K562 (cell line): ENCODE results near the gene MBOAT7. TPM values are rescaled to one million over a fixed set of nuclear protein-coding genes. Genes with fewer than 3 reads are reported as not detected.

Experiments
- ETS1 ChIP-seq: conservative IDR thresholded peaks from 2 replicates; pipeline ENCODE4 v1.6.1; 2011; ENCODE audit warnings: low read depth, mild to moderate bottlenecking, low read length; ENCODE audit not compliant: control insufficient read depth
- ETV1 ChIP-seq: fragments of 450-650 bp; conservative IDR thresholded peaks from 2 replicates; pipeline ENCODE4 v1.6.1; 2016; ENCODE audit warnings: missing genetic modification characterization, control low read depth, low read depth, missing compliant biosample characterization
- KLF6 ChIP-seq: fragments of 250-450 bp; sonication (Bioruptor Pico); IDR thresholded peaks from 2 replicates; pipeline ENCODE4 v1.4.0; 2020; ENCODE audit warnings: mild to moderate bottlenecking, moderate library complexity, borderline replicate concordance
- MCM3 ChIP-seq: fragments of 450-650 bp; IDR thresholded peaks from 2 replicates; pipeline ENCODE4 v1.6.1; 2016
- NCOA4 ChIP-seq: fragments of 450-650 bp; IDR thresholded peaks from 2 replicates; pipeline ENCODE4 v1.6.1; 2018; ENCODE audit warnings: mild to moderate bottlenecking; ENCODE audit not compliant: partially characterized antibody
- NFIC ChIP-seq: fragments of 450-650 bp; IDR thresholded peaks from 2 replicates; pipeline ENCODE4 v1.6.1; 2017; ENCODE audit warnings: mild to moderate bottlenecking, inconsistent platforms
- NR0B1 ChIP-seq: fragments of 450-650 bp; IDR thresholded peaks from one replicate; pipeline ENCODE4 v1.6.1; 2018; ENCODE audit warnings: mild to moderate bottlenecking, moderate library complexity; ENCODE audit not compliant: partially characterized antibody
- PTTG1 ChIP-seq: fragments of 450-650 bp; IDR thresholded peaks from 2 replicates; pipeline ENCODE4 v1.6.1; 2016; ENCODE audit warnings: low read depth, mild to moderate bottlenecking, missing genetic modification characterization, missing compliant biosample characterization
- RREB1 ChIP-seq: fragments of 250-450 bp; sonication (Bioruptor Pico); IDR thresholded peaks from 2 replicates; pipeline ENCODE4 v1.4.0; 2020
- TRIM25 ChIP-seq: fragments of 450-650 bp; IDR thresholded peaks from 2 replicates; pipeline ENCODE4 v1.7.0; 2016; ENCODE audit warnings: borderline replicate concordance
- YBX1 ChIP-seq: fragments of 450-650 bp; IDR thresholded peaks from 2 replicates; pipeline ENCODE4 v1.7.1; 2016; ENCODE audit warnings: mild to moderate bottlenecking
- ZBTB43 ChIP-seq: sonication (generic); formaldehyde crosslinking; IDR thresholded peaks from 2 replicates; pipeline ENCODE4 v1.8.0; 2023; ENCODE audit warnings: mild to moderate bottlenecking, missing genetic modification reagents
- ZNF143 ChIP-seq: sonication (generic); formaldehyde crosslinking; IDR thresholded peaks from 2 replicates; pipeline ENCODE4 v1.9.0; 2022; ENCODE audit warnings: mild to moderate bottlenecking, missing genetic modification reagents
- polyA plus RNA-seq, 8 experiments: library from polyadenylated mRNA; depleted of rRNA in 4 of 8; stranded (reverse) in 5 of 8; unstranded in 3 of 8; fragments of >200 nt; fragmentation: Nextera tagmentation in 2 of 8; fragmentation: Illumina TruSeq in 1 of 8; extraction: Ambion mirVana in 2 of 8; extraction: Trizol in 1 of 8; gene quantifications; 2 replicates each; pipeline versions ENCODE4 v1.2.1 to v1.2.3, GENCODE V29; 2011 to 2014; ENCODE audit warnings: inconsistent platforms in 1 of 8, missing spikeins in 1 of 8
- total RNA-seq, 7 experiments: library from RNA; depleted of rRNA in 6 of 7; stranded (reverse); fragments of >200 nt in 6 of 7; fragmentation: Illumina TruSeq in 2 of 7; extraction: Trizol in 2 of 7; gene quantifications; 2 replicates each; pipeline versions ENCODE4 v1.2.1 to v1.2.3, GENCODE V29; 2011 to 2021; ENCODE audit warnings: low replicate concordance in 1 of 7
- TF ChIP-seq, protein P1 (sequence below): fragments of 250-450 bp; sonication (Bioruptor Pico); IDR thresholded peaks from 2 replicates; pipeline ENCODE4 v1.8.0; 2021; ENCODE audit warnings: borderline replicate concordance, mild to moderate bottlenecking, moderate library complexity; ENCODE audit not compliant: poor library complexity, severe bottlenecking

Gene MBOAT7
- total and polyA plus RNA-seq, 9 of the 15 experiments (the other 6 are each of a cell fraction or from before 2014, with no cell fraction given): 1.4 to 153 (median 56.1) TPM

DNA sequence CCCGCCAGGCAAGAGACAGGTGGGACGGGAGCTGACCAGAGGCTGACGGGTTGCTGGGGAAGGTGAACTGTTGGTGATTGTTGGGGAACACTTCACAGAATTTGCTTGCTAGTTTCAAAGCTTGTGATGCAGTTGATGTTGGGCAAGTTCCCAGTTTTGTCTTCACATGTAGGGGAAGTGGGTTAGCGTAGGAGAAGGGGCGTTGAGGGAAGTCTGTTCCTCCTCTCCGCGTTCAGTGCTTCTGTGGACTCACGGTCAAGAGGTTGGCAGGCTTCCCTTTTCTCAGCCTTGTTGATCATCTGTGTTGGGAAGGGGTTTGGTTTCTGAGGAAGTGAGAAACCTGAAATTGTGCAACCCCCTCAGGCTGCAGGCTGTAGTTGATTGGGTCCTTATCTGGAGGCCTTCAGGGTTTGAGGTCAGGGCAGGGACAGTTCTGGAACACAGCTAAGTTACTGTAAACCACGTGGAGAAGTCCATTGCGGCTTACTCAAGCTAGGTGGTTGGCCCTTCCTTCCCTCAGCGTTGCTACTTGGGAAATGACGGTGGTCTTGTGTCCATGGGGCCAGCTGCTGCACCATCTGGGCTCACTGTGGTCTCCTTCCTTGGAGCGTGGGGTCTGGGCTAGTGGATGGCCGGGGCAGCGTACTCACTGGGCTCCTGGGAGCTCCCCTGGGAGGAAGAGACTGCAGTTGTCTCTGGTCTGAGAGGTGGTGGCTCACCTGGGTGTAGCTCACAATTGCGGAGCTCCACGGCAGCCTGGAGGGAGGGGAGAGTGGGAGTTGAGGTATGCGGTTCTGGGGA is 18.8 kb upstream of the MBOAT7 start (continued):
- TF ChIP-seq KLF6 (CRISPR knock-in tag) (no peak), MCM3 (no peak), NFIC (peak; percentile 92), ETV1 (tag) (peak; percentile 70), RREB1 (CRISPR knock-in tag) (no peak), TRIM25 (no peak), ZBTB43 (CRISPR knock-in tag) (no peak; the same call in 1 of the 2 replicates), ZNF143 (CRISPR knock-in tag) (no peak), NR0B1 (no peak), ETS1 (no peak; the same call in 1 of the 2 replicates), PTTG1 (tag) (no peak), NCOA4 (no peak), YBX1 (no peak)
- TF ChIP-seq, protein P1, sequence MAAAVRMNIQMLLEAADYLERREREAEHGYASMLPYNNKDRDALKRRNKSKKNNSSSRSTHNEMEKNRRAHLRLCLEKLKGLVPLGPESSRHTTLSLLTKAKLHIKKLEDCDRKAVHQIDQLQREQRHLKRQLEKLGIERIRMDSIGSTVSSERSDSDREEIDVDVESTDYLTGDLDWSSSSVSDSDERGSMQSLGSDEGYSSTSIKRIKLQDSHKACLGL (CRISPR knock-in tag): peak; percentile 23
